GM12865 (cell line): ENCODE data around the gene CEP95.
"Not testable (repeated sequence)": the region's sequence is repeated elsewhere in the genome, so short reads cannot be mapped to it uniquely, and the experiment has no call there.

Source experiments
- DNase-seq: peaks from one replicate; pipeline ENCODE4 v3.0.0; 2010; ENCODE audit warnings: low read depth
- H3K4me3 ChIP-seq: 2 replicates; pipeline ENCODE4 v1.5.1; 2011; ENCODE audit warnings: mild to moderate bottlenecking, low read depth, low read length, control low read depth
- CTCF ChIP-seq: IDR thresholded peaks from 2 replicates; pipeline ENCODE4 v1.5.1; 2011; ENCODE audit warnings: low read length, control low read depth, low read depth, inconsistent platforms; ENCODE audit not compliant: insufficient read depth; ENCODE audit errors: missing control alignments

Gene CEP95

GRCh38 chr17:64466019-64466735 lies 40.6 kb upstream of the CEP95 start:
- no peak for DNase-seq
- no peak for TF ChIP-seq CTCF
- H3K4me3 ChIP-seq = no peak overlapping the region

GRCh38 chr17:64466834-64467233 lies 39.9 kb upstream of the CEP95 start:
- not testable (repeated sequence) for H3K4me3 ChIP-seq, DNase-seq

- no peak for TF ChIP-seq CTCF
- no peak for DNase-seq
- no peak overlapping the region for H3K4me3 ChIP-seq
These were observed 36.2 kb upstream of the CEP95 start for GRCh38 chr17:64470625-64471024.

GRCh38 chr17:64471440-64471839 lies 35.3 kb upstream of the CEP95 start:
- no peak overlapping the region for H3K4me3 ChIP-seq
- DNase-seq = no peak
- no peak for TF ChIP-seq CTCF

- TF ChIP-seq CTCF = no peak
- DNase-seq = no peak
These were observed 34.2 kb upstream of the CEP95 start for GRCh38 chr17:64472564-64472963.

GRCh38 chr17:64477849-64478248 lies 28.9 kb upstream of the CEP95 start:
- H3K4me3 ChIP-seq = no peak overlapping the region
- TF ChIP-seq CTCF = no peak
- DNase-seq = no peak

More at GRCh38 chr17:64472564-64472963, 34.2 kb upstream of the CEP95 start:
- H3K4me3 ChIP-seq = no peak overlapping the region

GRCh38 chr17:64480951-64481350 lies 25.8 kb upstream of the CEP95 start:
- no peak overlapping the region for H3K4me3 ChIP-seq
- no peak for TF ChIP-seq CTCF
- no peak for DNase-seq
